GM21737 (cell line): ENCODE results near the gene KHDRBS2.
"Not testable (repeated sequence)": the region's sequence is repeated elsewhere in the genome, so short reads cannot be mapped to it uniquely, and the experiment has no call there.

Source experiments
- ATAC-seq: cut with Tn5 transposase; IDR thresholded peaks from one replicate; pipeline ENCODE4 v1.9.1; 2021; ENCODE audit warnings: mild to moderate bottlenecking, moderate library complexity; ENCODE audit not compliant: unreplicated experiment

Gene KHDRBS2

DNA sequence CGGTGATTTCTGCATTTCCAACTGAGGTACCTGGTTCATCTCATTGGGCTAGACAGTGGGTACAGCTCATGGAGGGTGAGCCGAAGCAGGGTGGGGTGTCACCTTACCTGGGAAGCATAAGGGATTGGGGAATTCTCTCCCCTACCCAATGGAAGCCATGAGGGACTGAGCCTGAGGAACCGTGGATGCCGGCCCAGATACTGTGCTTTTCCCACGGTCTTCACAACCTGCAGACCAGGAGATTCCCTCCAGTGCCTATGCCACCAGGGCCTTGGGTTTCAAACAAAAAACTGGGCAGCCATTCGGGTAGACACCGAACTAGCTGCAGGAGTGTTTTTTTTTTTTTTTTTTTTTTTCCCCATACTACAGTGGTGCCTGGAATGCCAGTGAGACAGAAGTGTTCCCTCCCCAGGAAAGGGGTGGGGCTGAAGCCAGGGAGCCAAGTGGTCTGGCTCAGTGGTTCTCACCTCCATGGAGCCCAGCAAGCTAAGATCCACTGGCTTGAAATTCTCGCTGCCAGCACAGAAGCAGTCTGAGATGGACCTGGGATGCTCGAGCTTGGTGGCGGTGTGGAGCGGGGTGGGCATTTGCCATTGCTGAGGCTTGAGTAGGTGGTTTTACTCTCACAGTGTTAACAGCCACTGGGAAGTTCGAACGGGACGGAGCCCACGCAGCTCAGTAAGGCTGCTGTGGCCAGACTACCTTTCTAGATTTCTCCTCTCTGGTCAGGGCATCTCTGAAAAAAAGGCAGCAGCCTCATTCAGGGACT, 416.2 kb downstream of the KHDRBS2 start:
- no peak for ATAC-seq

DNA sequence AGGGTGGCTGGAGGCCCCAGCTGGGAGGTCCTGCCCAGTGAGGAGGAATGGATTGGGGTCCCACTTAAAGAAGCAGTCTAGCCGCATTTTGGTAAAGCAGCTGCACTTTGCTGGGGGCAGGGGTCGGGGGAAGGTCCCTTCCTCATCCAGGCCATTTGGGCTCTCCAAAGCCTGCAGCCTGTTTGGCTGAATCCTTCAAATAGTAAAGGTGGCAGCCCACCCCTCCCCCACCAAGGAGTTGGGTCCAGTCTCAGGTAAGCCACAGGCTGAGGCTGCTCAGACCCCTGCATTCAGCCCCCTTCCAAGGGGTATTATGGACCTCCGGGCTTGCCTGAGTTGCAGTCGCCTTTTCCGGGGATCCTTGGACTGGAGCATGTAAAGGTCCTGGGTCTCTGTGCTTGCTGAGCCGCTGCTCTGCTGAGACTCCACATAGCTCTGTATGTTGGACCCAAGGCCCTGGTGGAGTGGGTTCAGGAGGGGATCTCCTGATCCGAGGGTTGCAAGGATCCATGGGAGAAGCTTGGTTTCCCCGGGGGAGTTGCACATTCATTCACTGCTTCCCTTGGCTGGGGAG, 417.4 kb downstream of the KHDRBS2 start:
- ATAC-seq = no peak

DNA sequence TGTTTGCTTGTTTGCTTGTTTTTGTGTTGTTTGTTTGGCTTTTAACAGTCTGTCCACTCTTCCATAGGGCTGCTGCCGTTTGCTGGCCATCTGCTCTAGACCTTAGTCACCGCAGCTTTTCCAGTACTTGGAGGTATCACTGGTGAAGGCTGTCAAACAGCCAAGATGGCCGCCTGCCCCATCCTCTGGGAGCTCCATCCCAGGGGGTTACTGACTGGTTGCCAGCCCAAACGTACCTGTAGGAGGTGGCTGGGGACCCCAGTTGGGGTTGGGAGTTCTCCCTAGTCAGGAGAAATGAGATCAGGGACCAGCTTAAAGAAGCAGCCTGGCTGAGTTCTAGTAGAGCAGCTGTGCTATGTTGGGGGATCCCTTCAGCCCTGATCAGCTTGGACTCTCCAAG, 418.4 kb downstream of the KHDRBS2 start:
- no peak for ATAC-seq

DNA sequence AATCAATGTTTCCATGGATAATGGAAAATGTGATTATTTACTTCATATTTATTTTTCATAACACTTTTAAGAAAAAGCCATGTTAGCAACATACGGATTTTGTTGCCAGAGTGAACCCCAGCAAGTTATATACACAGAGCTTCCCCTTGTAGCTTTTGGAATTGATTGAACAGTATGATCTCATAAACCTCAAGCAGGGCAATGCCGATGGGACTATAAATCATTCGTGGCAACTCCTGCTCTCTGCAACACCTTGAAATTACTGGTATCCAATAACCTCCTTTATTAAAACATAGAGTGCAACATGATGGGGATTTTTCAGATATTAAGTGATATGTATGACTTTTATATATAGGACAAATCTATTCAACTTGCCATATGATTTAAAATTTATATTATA, 428.5 kb downstream of the KHDRBS2 start:
- no peak for ATAC-seq

DNA sequence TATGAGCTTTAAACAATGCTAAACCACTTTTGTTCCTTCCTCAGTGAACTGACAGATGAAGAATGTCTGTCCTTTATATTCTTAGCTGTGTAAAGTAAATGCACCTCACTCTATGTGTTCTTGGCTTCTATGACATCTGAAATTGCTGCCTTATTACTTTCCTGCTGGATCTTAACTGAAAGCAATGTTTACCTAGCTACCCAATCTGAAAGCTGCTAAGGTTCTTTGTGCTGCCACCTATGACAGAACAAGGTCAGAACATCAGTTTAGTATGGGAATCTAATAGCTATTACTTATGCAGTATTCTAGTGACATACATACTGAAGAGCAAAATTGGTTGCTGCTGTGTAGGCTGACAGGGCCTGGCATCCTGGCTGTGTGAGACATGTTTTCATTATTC, 444.1 kb downstream of the KHDRBS2 start:
- ATAC-seq = no peak

DNA sequence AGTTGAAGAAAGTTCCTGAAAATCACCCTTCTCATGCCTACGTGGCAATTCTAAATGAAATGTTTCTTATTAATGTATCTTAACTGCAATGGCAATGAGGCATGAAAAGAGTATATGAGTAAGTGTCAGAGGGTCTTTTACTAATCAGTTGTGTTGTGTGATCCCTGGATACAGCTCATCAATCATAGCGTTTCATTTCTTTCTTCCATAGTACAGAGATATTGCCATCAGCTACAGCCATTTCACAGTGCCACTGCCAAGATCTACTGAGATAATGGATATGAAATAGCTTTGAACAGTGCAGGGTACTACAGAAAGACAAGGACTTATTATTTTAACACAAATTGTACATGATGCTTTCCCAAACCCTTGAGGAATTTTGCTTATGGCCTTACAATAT, 450.8 kb downstream of the KHDRBS2 start:
- no peak for ATAC-seq

DNA sequence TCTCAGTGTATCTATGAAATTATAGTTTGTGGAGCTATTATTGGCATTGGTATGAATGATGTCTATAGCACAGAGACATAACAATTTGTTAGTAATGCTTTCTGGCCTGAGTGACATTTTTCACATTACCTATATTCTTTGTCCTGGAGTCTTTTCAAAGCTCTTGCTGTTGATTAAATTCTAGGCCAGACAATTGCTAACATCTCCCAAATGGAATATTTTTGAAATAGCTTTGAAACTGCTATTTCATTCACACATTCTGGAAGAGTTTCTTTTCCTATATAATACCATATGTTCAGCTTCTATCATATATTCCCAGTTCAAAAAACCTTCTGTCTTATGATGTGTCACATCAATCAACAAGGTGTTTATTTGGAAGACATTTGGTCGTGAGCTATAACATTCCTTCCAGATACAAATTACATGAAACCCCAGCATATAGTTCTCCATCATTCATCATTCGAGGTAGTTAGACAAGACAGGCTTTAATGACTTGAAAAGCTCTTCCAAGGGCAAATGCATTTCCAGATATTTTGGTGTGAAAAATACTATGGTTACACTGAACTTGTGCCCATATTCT, 452.8 kb downstream of the KHDRBS2 start:
- ATAC-seq = no peak

DNA sequence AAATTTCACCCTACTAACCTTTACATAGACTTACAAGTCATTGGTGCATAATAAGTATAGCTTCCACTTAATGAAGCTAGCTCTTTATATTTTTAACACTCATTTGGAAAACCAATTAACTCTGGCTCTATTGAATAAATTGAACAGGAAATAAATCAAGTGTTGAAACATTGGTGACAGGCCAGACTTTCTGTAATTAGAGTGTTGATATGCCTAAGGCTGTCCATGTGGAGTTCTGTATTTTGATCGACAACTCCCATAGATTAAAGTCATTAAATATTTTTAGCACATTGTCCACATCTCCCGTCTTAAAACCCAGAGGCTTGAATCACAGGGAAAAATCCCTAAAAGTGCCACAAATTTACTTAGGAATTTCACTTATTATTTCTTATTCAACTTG, 468.3 kb downstream of the KHDRBS2 start:
- no peak for ATAC-seq

DNA sequence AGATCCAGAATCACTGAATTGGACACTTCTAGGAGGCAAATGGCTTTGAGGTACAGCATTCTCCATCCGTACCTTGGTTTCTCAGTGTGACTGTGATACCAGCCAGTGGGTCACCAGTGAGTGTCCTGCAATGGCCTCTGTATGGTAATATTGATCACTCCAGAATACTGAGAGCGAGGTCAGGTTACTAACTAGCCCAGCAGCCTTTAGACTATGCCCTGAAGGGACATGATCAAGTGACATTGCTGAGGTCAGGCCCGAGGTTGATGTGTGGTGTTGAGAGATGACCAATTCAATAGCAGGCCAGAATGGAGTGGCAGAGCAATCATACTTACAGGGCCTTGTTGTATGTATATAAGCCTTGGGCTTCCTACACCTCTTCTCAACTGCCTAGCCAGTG, 476.0 kb downstream of the KHDRBS2 start:
- ATAC-seq = no peak

DNA sequence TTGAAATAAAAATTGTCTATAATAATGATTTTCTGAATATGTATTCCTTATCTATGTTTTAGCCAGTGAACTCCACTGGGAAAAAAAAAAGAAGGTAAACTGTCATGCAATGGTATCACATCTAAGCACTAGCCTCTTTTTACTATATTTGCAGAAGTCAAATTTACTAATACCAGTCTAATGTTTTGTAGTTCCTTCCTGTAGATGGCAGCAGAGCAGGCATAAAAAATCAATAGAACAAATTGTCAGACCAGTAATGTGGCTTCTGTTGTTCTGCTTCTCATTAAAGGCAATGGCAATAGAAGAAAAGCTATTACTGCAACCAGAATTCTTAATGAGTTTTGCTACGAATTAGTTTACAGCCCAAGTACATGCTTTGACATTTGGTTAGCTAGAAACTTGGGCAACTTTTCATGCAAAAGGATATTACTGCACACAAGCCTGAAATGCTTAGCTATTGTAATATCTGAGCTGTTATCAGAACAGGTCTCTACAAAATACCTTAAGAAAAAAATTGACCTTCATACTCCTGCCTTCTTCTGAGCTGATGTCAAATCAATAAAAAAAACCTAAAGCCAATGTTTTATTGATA, 476.9 kb downstream of the KHDRBS2 start:
- ATAC-seq = no peak

DNA sequence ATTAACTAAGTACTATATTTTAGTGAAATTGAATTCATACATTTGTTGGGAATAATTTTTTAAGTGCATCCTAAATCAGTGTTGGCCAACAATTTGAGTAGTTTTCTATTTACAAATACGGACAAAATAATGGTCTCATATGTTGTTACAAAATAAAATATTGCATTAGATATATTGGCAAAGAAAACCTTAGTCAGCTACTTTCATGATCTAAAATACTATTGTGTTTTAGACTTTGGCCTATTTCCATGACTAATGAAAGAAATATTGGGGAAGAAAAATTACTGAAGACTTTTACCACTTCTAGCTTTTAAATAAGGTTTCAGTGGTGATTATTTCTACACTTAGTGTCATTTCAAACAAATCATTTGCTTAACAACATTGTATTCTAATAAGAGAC, 498.0 kb downstream of the KHDRBS2 start:
- no peak for ATAC-seq

DNA sequence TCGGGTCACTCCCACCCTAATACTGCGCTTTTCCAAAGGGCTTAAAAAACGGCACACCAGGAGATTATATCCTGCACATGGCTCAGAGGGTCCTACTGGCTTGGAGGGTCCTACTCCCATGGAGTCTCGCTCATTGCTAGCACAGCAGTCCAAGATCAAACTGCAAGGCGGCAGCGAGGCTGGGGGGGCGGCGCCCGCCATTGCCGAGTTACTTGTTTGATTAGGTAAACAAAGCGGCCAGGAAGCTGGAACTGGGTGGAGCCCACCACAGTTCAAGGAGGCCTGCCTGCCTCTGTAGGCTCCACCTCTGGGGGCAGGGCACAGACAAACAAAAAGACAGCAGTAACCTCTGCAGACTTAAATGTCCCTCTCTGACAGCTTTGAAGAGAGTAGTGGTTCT, 516.6 kb downstream of the KHDRBS2 start:
- not testable (repeated sequence) for ATAC-seq

DNA sequence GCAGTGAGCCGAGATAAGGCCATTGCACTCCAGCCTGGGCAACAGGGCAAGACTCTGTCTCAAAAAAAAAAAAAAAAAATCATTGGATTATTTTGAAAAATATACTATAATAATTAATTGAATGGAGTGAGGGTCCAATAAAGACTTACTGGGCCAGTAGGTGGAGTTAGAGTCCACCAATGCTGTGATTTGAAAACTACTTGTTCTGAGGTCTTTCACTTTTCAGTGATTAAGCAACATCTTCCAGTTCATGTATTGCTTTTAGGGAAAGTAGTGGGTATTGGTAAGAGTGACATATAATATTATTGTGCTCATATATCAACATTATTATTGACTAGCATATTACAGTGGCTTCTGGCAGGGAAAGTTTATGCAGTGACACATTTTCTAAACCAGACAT, 530.3 kb downstream of the KHDRBS2 start:
- no peak for ATAC-seq

DNA sequence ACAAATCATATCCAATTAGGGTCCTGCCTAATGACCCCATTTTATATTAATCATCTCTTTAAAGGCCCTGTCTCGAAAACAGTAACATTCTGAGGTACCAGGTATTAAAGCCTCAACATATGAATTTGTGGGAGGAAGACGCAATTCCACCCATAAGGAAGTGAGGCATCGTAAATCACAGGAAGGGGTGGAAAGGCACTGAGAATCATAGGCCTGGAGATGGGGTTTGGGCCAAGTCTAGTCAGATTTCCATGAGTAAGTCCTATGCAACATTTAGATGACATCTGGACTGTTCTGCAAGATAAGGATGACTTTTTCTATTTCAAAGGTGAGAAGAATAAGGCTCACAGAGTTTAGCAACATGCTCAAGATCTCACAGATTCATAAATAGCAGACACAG, 534.0 kb downstream of the KHDRBS2 start:
- no peak for ATAC-seq

DNA sequence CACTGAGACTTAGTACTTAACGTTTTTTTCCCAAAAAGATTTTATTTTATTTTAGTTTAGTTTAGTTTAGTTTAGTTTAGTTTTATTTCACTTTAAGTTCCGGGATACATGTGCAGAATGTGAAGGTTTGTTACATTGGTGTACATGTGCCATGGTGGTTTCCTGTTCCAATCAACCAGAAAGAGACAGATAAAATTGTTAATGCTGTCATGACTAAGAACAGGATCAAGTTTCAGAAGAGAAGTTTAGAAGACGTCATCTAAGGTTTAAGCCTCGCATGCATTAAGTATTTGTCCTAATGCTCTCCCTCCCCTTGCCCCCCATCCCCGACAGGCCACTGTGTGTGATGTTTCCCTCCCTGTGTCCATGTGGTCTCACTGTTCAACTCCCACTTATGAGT, 540.0 kb downstream of the KHDRBS2 start:
- no peak for ATAC-seq

DNA sequence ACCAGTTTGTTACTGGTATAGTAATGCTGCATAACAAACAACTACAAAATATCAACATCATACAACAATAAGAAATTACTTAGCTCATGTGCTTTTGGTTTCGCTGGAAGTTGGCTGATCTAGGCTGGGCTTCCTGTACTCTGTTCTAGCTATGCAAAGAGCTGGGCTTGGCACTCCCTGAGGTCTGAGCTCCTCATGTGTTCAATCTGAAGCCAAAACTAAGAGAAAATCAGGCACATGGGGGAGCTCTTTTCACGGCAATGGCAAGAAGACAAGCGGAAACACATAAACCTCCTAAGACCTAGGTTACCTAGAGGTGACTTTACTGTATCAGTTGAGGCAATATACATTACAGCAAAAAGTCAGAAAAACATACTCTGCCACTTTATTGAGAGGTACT, 574.2 kb downstream of the KHDRBS2 start:
- no peak for ATAC-seq

DNA sequence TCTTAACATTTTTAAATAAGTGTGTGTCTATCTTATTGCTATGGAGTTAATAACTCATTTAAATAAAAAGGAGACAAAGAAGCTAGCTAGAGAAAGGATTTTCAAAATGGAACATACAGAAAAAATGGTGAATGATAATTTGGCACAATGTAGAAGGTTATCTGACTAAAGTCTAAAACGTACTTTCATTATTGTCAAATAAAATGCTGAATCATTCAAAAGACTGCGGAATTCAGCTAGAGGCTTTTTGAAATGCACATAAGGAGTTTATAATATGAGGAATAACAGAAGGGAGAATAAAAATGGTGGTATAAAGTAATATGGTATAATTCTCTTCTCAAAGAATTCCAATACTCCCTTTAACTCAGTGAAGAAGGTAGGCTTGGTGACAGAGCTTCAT, 597.9 kb downstream of the KHDRBS2 start:
- no peak for ATAC-seq

DNA sequence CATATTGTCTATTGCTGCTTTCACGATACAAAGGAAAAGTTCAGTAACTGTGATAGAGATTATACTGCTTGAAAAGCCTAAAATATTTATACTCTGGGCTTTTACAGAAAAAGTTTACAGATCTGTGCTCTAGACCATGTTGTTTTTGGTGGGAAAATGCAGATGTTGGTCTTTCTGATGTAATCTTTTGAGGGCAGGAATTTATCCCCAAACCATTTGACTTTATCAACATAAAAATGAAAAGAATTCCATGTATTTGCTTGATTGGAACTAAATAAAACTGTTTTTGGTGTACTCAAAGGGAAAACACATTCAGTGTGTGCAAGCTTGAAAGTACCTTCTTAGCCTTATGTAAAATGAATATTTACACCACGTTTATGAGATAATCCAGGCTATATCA, 603.5 kb downstream of the KHDRBS2 start:
- ATAC-seq = no peak

DNA sequence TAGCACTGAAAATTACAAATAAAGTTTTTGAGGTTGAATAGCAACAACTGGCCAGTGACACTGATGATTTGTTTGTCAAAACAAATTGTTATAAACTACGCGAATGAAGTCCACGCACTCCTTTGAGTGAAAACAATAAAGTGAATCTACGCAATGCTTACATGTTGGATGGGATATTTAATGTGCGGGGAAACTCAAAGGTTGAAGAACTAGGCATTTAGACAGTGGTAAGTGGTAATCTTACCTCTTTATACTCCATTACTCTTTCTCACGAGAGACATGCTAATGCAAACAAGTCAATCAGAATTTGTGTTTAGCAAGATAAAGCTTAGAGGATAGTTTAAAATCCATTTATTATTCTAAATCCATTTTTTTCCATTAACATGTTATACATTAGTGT, 606.4 kb downstream of the KHDRBS2 start:
- ATAC-seq = no peak

DNA sequence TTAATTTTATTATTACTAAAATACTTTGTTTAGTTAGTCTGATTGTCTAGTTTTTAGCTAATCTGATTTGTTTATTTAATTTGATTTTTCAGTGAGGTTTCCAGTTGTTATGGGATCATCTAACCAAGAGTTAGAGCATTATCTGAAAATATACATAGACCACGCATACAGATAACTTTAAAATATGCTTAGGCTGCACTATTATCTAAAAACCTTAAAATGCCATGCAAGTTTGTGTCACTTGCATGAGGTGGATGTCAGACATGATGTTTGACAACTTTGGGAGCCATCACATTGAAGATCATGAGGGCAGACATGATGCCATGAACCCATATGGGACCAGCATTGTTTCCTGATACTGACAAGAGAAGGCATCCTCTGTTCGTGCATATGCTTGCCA, 610.3 kb downstream of the KHDRBS2 start:
- no peak for ATAC-seq

DNA sequence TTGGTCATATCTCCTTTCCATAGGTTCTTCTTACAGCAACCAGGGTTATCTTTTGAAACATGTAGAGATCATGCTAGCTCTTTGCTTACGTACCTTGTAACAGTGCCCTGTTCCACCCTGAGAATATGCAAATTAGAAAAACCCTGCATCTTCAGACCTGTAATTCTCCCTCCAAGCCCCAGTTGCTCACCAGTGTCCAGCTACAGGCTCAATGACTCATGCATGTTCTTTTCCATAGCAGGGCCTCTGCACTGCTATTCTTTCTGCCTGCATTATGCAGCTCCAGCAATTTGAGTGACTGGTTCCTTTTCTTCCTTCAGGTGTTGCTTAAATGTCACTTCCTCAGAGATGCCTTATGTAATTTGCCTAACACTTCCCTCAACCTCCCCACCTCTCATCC, 636.2 kb downstream of the KHDRBS2 start:
- no peak for ATAC-seq

DNA sequence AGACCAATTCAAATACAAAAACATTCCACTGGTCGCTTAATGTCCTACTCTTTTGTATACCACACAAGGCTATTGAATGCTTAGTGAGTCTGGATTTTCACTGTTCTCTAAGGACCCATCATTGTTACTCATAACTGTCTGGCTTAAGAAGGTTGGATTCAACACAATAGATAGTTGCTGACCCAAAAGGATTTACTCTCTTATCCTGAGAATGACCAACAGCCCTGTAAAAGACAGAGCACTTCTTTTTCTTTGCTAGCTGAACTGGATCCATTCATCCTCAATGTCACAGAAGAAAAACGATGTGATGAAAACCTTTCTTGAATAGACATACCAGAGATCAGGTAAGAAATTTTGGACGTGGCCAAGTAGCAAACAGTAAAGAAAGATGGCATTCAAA, 645.6 kb downstream of the KHDRBS2 start:
- ATAC-seq = no peak
